Right atrium auricular region (tissue), 2 donors: ENCODE measurements around the gene TRDMT1. TPM values are rescaled to one million over a fixed set of nuclear protein-coding genes. Genes with fewer than 3 reads are reported as not detected.

Source experiments
- DNase-seq: peaks from one replicate; pipeline ENCODE4 v3.0.0-alpha.2; 2019; ENCODE audit warnings: low spot score
- H3K27ac ChIP-seq, 2 donors: fragments of 200-600 bp; sonication (generic); 1 replicate in 1 of 2; 2 replicates in 1 of 2; pipeline ENCODE4 v1.5.1; 2016 to 2019
- H3K27me3 ChIP-seq, 2 donors: fragments of 200-600 bp; sonication (generic); one replicate each; pipeline versions ENCODE4 v1.5.1 to v1.6.0; 2017 to 2019
- H3K36me3 ChIP-seq: fragments of 200-600 bp; sonication (generic); one replicate; pipeline ENCODE4 v1.5.1; 2016
- H3K4me1 ChIP-seq, 2 donors: fragments of 200-600 bp; sonication (generic); one replicate each; pipeline versions ENCODE4 v1.5.1 to v1.6.0; 2017 to 2019
- H3K4me3 ChIP-seq, 2 donors: fragments of 200-600 bp; sonication (generic); 1 replicate in 1 of 2; 2 replicates in 1 of 2; pipeline ENCODE4 v1.5.1; 2017 to 2019; ENCODE audit warnings: mild to moderate bottlenecking in 1 of 2, moderate library complexity in 1 of 2
- H3K9me3 ChIP-seq, 2 donors: fragments of 200-600 bp; sonication (generic); one replicate each; pipeline ENCODE4 v1.5.1; 2019
- CTCF ChIP-seq, 2 donors: fragments of 200-600 bp; sonication (generic); IDR thresholded peaks; one replicate each; pipeline ENCODE4 v1.5.1; 2019; ENCODE audit warnings: antibody characterized with exemption in 2 of 2
- total RNA-seq, 2 donors: library from RNA; depleted of rRNA; stranded (reverse); fragments of >200 nt; gene quantifications; one replicate each; pipeline ENCODE4 v1.1.0, GENCODE V29; 2016

TRDMT1 gene
- total RNA-seq, 2 donors from 2014 or later, result 3.8 to 5.0 TPM

- TF ChIP-seq CTCF (IDR thresholded peaks at IDR 0.05), result no peak
- Histone ChIP-seq H3K27me3 (no peaks in the 10 kb centered on the region), H3K9me3 (no peaks in the 10 kb centered on the region), H3K4me1 (no peaks in the 10 kb centered on the region), H3K27ac (no peak overlapping the region), H3K36me3 (no peaks in the 10 kb centered on the region), H3K4me3 (no peak overlapping the region)
- no peak for DNase-seq
Measured at GRCh38 chr10:17244700-17245365, 43.4 kb upstream of the TRDMT1 start.

GRCh38 chr10:17241611-17242333 is 40.3 kb upstream of the TRDMT1 start:
- peaks cover 8% of the 10 kb centered on the region for H3K36me3 ChIP-seq
- DNase-seq, result no peak
- no peaks in the 10 kb centered on the region for H3K9me3 ChIP-seq
- no peaks in the 10 kb centered on the region for H3K4me1 ChIP-seq
- H3K27me3 ChIP-seq, result no peaks in the 10 kb centered on the region
- no peak overlapping the region for H3K4me3 ChIP-seq
- TF ChIP-seq CTCF (IDR thresholded peaks at IDR 0.05), result no peak
- no peak overlapping the region for H3K27ac ChIP-seq

GRCh38 chr10:17240616-17241015 is 39.1 kb upstream of the TRDMT1 start:
- H3K4me3 ChIP-seq, result no peak overlapping the region
- H3K4me1 ChIP-seq, result peaks cover 0 to 7% of the 10 kb centered on the region in 2 donors
- H3K36me3 ChIP-seq, result peaks cover 19% of the 10 kb centered on the region
- H3K9me3 ChIP-seq, result no peaks in the 10 kb centered on the region
- H3K27ac ChIP-seq, result no peak overlapping the region
- no peaks in the 10 kb centered on the region for H3K27me3 ChIP-seq
- TF ChIP-seq CTCF (IDR thresholded peaks at IDR 0.05), result no peak
- no peak for DNase-seq

GRCh38 chr10:17240096-17240495 is 38.6 kb upstream of the TRDMT1 start:
- no peak for TF ChIP-seq CTCF (IDR thresholded peaks at IDR 0.05)
- Histone ChIP-seq H3K27ac (no peak overlapping the region), H3K36me3 (peaks cover 24% of the 10 kb centered on the region), H3K4me3 (no peak overlapping the region), H3K9me3 (no peaks in the 10 kb centered on the region), H3K27me3 (no peaks in the 10 kb centered on the region), H3K4me1 (peaks cover 0 to 12% of the 10 kb centered on the region in 2 donors)
- no peak for DNase-seq

GRCh38 chr10:17239345-17240085 is 38.0 kb upstream of the TRDMT1 start:
- TF ChIP-seq CTCF (IDR thresholded peaks at IDR 0.05), result no peak
- peaks cover 30% of the 10 kb centered on the region for H3K36me3 ChIP-seq
- H3K4me1 ChIP-seq, result peaks cover 0 to 18% of the 10 kb centered on the region in 2 donors
- H3K27ac ChIP-seq, result peak overlapping the region in 1 of 2 donors; percentile 18
- H3K27me3 ChIP-seq, result no peaks in the 10 kb centered on the region
- H3K9me3 ChIP-seq, result no peaks in the 10 kb centered on the region
- DNase-seq, result no peak
- no peak overlapping the region for H3K4me3 ChIP-seq
